Body of pancreas (tissue), 4 donors: Measurements from ENCODE around the gene ADA. TPM values are rescaled to one million over a fixed set of nuclear protein-coding genes. Genes with fewer than 3 reads are reported as not detected.

Experiments used
- ATAC-seq: fragments of 150-250 bp; one replicate; pipeline ENCODE4 v1.9.1; 2016
- DNase-seq, 4 donors: peaks; one replicate each; pipeline ENCODE4 v3.0.0-alpha.2; 2019
- H3K27ac ChIP-seq, 4 donors: fragments of 200-600 bp; sonication (generic); 1 replicate in 3 of 4; 2 replicates in 1 of 4; pipeline versions ENCODE4 v1.5.1 to v1.6.1; 2016 to 2019; ENCODE audit warnings: mild to moderate bottlenecking in 1 of 4, mixed read lengths in 1 of 4, moderate library complexity in 1 of 4
- H3K27me3 ChIP-seq, 2 donors: fragments of 200-600 bp; sonication (generic); one replicate each; pipeline ENCODE4 v1.6.0; 2016; ENCODE audit warnings: mild to moderate bottlenecking in 1 of 2
- H3K36me3 ChIP-seq, 2 donors: fragments of 200-600 bp; sonication (generic); replicated peaks in 1 of 2; 2 replicates each; pipeline ENCODE4 v1.5.1; 2016; ENCODE audit warnings: low read depth in 2 of 2; ENCODE audit not compliant: insufficient read depth in 1 of 2
- H3K4me1 ChIP-seq: fragments of 200-600 bp; sonication (generic); one replicate; pipeline ENCODE4 v1.6.0; 2016
- H3K4me3 ChIP-seq, 2 donors: fragments of 200-600 bp; sonication (generic); 1 replicate in 1 of 2; 2 replicates in 1 of 2; pipeline ENCODE4 v1.5.1; 2016 to 2019
- H3K9me3 ChIP-seq, 3 donors: fragments of 200-600 bp; sonication (generic); 1 replicate in 2 of 3; 2 replicates in 1 of 3; pipeline ENCODE4 v1.5.1; 2016
- CTCF ChIP-seq, 7 experiments: fragments of 450-650 bp in 4 of 7; fragments of 200-600 bp in 3 of 7; sonication (generic) in 3 of 7; IDR thresholded peaks; one replicate each; pipeline ENCODE4 v1.5.1; 2016 to 2019; ENCODE audit warnings: antibody characterized with exemption in 7 of 7
- POLR2A ChIP-seq, 3 donors: fragments of 450-650 bp; IDR thresholded peaks; one replicate each; pipeline ENCODE4 v1.6.1; 2016; ENCODE audit warnings: antibody characterized with exemption in 3 of 3, mild to moderate bottlenecking in 2 of 3
- WGBS, 2 donors: methylation state at CpG; one replicate each; pipeline ENCODE4 v1.1.5; 2017; 5-methylcytosine and 5-hydroxymethylcytosine counted together
- intact Hi-C: fragments of 100-400 bp; cut with DNase I; formaldehyde crosslinking; loops from one replicate; pipeline ENCODE4 v1.15.1; 2023
- total RNA-seq, 2 donors: library from RNA; depleted of rRNA; stranded (reverse); fragments of >200 nt; gene quantifications; one replicate each; pipeline ENCODE4 v1.1.0, GENCODE V29; 2016

Gene ADA
- total RNA-seq, 2 donors from 2014 or later: 3.3 to 7.8 TPM

- H3K4me3 ChIP-seq: no peak overlapping the region
- no peaks in the 10 kb centered on the region for H3K27me3 ChIP-seq
- DNase-seq (no peak), ATAC-seq (no peak)
- 81 to 88% methylated on average over 11 to 14 of the region's 14 CpGs for WGBS, 2 donors
- intact Hi-C loops: loop anchor here (10.0 kb wide), 2 partner anchors 80 to 390 kb away; no protein-coding TSS in a partner anchor
- TF ChIP-seq CTCF (IDR thresholded peaks at IDR 0.05) (no peak), POLR2A (IDR thresholded peaks at IDR 0.05) (no peak)
- H3K36me3 ChIP-seq: peaks cover 0 to 2% of the 10 kb centered on the region in 2 donors
- no peaks in the 10 kb centered on the region for H3K9me3 ChIP-seq
- H3K4me1 ChIP-seq: peaks cover 4% of the 10 kb centered on the region
- no peak overlapping the region for H3K27ac ChIP-seq
Observed at GRCh38 chr20:44614525-44614924, 37.0 kb downstream of the ADA start.

GRCh38 chr20:44613575-44613974, 37.9 kb downstream of the ADA start:
- H3K27ac ChIP-seq: no peak overlapping the region
- no peaks in the 10 kb centered on the region for H3K9me3 ChIP-seq
- 88 to 91% methylated on average over 5 of the region's 5 CpGs for WGBS, 2 donors
- no peak for TF ChIP-seq CTCF (IDR thresholded peaks at IDR 0.05)
- no peak for TF ChIP-seq POLR2A (IDR thresholded peaks at IDR 0.05)
- H3K27me3 ChIP-seq: no peaks in the 10 kb centered on the region
- peaks cover 10% of the 10 kb centered on the region for H3K4me1 ChIP-seq
- no peak overlapping the region for H3K4me3 ChIP-seq
- H3K36me3 ChIP-seq: no peaks in the 10 kb centered on the region
- intact Hi-C loops: loop anchor here (10.0 kb wide), 2 partner anchors 79 to 389 kb away; no protein-coding TSS in a partner anchor
- DNase-seq (no peak), ATAC-seq (no peak)

DNA sequence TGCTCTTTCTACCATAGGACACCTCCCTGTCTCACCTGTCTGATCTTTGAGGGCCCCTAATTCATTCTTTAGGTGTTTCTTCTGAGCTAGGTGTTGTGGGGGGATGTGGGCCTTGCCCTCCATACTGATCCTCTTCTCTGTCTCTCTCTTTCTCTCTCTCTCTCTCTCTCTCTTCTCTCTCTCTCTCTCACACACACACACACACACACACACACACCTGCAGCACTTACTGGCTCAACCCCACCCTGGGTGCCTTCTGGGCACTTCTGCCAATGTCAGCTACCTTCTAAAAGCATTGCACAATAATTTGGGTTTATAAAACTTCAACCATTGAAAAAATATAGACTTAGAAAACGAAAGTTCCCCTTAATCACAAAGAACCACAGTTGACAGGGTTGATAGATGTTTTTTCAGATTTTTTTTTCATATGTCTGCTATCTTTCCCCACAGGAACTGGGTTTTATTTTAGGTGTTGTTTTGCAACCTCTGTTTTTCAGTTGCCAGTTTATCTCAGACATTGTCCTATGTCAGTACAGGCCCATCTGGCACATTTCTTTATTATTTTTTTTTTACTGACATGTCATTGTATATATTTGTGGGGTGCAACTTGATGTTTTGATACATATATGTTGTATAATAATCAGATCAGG, 41.1 kb downstream of the ADA start:
- ATAC-seq (no peak), DNase-seq (no peak)
- H3K9me3 ChIP-seq: no peaks in the 10 kb centered on the region
- intact Hi-C loops: loop anchor here (10.0 kb wide), 2 partner anchors 76 to 386 kb away; no protein-coding TSS in a partner anchor
- no peaks in the 10 kb centered on the region for H3K36me3 ChIP-seq
- TF ChIP-seq CTCF (IDR thresholded peaks at IDR 0.05) (no peak), POLR2A (IDR thresholded peaks at IDR 0.05) (no peak)
- H3K27me3 ChIP-seq: no peaks in the 10 kb centered on the region
- peaks cover 10% of the 10 kb centered on the region for H3K4me1 ChIP-seq
- H3K4me3 ChIP-seq: no peak overlapping the region
- H3K27ac ChIP-seq: peak overlapping the region in 3 of 4 donors; percentile 79 to 84 (median 80)
- WGBS, 2 donors: 0% methylated on average over 1 of the region's 1 CpG

DNA sequence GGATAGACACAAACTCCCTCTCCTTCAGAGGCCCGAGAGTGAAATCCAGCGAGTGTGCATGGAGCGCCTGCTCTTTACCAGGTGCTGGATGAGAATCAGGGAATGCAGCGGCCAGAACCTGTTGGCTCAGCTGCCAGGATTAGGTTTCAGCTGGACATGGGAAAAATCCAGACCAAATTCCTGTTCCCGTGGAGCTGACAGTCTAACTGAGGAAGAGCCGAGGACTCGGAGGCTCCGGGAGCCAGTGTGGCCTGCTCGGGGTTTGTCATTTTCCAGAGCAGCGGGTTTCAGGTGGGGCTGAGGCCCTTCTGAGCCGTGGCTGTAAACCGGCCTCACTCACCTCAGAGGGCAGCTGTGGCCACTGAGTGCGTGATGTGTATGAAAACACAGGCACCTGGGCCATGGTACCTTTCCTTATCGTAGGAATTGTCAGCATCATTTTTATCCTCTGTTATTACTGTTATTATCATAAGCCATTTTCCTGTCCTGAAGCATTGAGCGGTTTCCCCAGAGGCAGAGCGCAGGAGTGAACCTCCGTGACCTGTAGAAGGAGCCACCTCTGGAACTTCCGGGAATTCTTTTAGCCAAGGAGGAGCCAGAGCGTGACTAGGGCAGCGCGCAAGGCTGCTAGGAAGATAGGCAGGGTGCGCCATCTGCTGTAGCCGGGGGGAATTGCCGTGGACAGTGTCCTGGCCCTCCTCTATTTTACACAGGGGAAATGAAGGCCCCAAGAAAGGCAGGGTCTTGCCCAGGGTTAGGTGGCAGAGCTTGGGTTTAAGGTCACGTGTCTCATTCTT, 41.8 kb downstream of the ADA start:
- H3K27ac ChIP-seq: peak overlapping the region; percentile 79 to 88 (median 82)

More for the DNA sequence above, 41.8 kb downstream of the ADA start:
- H3K4me3 ChIP-seq: no peak overlapping the region
- ATAC-seq: peak; percentile 98
- no peaks in the 10 kb centered on the region for H3K27me3 ChIP-seq
- TF ChIP-seq POLR2A (IDR thresholded peaks at IDR 0.05): peak in 2 of 3 donors; percentile 52 to 73
- TF ChIP-seq CTCF (IDR thresholded peaks at IDR 0.05): peak; percentile 93 to 99 (median 98)
- intact Hi-C loops: loop anchor here (10.0 kb wide), 3 partner anchors 75 to 495 kb away; no protein-coding TSS in a partner anchor
- no peaks in the 10 kb centered on the region for H3K9me3 ChIP-seq
- H3K4me1 ChIP-seq: peaks cover 10% of the 10 kb centered on the region
- 11 to 18% methylated on average over 17 to 25 of the region's 25 CpGs for WGBS, 2 donors
- DNase-seq: peak; percentile 92 to 95 (median 93)
- H3K36me3 ChIP-seq: no peaks in the 10 kb centered on the region
